Cardiac muscle cell (in vitro differentiated cells and primary cell): Measurements from ENCODE around the gene NTSR1. TPM values are rescaled to one million over a fixed set of nuclear protein-coding genes. Genes with fewer than 3 reads are reported as not detected.

Source experiments
- DNase-seq, 2 donors: peaks; one replicate each; pipeline versions ENCODE4 v3.0.0 to v3.0.0-alpha.2; 2010 to 2017; ENCODE audit warnings: low read depth in 1 of 2, low spot score in 1 of 2
- H3K27ac ChIP-seq: fragments of 200-600 bp; sonication (generic); 2 replicates; pipeline ENCODE4 v1.5.1; 2016
- H3K27me3 ChIP-seq: fragments of 200-600 bp; sonication (generic); 2 replicates; pipeline ENCODE4 v1.6.0; 2016; ENCODE audit warnings: control low read depth
- H3K36me3 ChIP-seq: fragments of 200-600 bp; sonication (generic); 2 replicates; pipeline ENCODE4 v1.5.1; 2016; ENCODE audit warnings: control low read depth
- H3K4me1 ChIP-seq: fragments of 200-600 bp; sonication (generic); 2 replicates; pipeline ENCODE4 v1.8.1; 2017; ENCODE audit warnings: low read depth, mild to moderate bottlenecking, mixed run types
- H3K4me3 ChIP-seq: fragments of 200-600 bp; sonication (generic); 2 replicates; pipeline ENCODE4 v1.5.1; 2016; ENCODE audit warnings: mild to moderate bottlenecking
- H3K9me3 ChIP-seq: fragments of 200-600 bp; sonication (generic); 2 replicates; pipeline ENCODE4 v1.5.1; 2017; ENCODE audit warnings: low read depth, mild to moderate bottlenecking, control low read depth
- polyA plus RNA-seq: library from polyadenylated mRNA; unstranded; fragments of >200 nt; fragmentation: Nextera tagmentation; extraction: Ambion mirVana; gene quantifications from 2 replicates; pipeline ENCODE4 v1.2.1, GENCODE V29; 2016
- total RNA-seq: library from RNA; depleted of rRNA; stranded (reverse); fragments of >200 nt; gene quantifications from 2 replicates; pipeline ENCODE4 v1.2.3, GENCODE V29; 2016
- TF ChIP-seq, protein P1 (sequence below): IDR thresholded peaks from 2 replicates; pipeline ENCODE4 v1.5.1; 2012; ENCODE audit warnings: low read depth, mild to moderate bottlenecking, low read length

The NTSR1 gene
- total and polyA plus RNA-seq, 2 experiments from 2014 or later: 0.03 TPM; not detected in 1

DNA sequence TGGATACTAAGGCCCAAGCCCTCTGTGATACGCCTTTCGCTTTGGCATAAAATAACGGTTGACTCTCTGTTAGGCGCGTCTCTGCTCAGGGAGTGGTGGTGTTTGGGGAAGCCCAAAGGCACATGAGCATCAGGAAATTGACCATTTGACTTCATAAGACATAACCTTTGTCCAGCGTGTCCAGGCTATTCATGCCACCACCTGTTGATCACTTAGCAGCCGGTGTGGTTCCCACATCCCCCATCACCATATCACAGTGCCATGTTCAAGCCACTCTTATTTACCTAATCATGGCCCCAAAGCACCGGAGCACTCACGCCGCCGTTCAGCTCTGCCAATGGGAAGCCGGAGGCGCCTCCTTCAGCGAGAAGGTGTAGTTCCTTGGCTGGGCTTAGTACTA lies 38.5 kb upstream of the NTSR1 start:
- H3K4me1 ChIP-seq: no peaks in the 10 kb centered on the region
- no peak for DNase-seq
- TF ChIP-seq, protein P1, sequence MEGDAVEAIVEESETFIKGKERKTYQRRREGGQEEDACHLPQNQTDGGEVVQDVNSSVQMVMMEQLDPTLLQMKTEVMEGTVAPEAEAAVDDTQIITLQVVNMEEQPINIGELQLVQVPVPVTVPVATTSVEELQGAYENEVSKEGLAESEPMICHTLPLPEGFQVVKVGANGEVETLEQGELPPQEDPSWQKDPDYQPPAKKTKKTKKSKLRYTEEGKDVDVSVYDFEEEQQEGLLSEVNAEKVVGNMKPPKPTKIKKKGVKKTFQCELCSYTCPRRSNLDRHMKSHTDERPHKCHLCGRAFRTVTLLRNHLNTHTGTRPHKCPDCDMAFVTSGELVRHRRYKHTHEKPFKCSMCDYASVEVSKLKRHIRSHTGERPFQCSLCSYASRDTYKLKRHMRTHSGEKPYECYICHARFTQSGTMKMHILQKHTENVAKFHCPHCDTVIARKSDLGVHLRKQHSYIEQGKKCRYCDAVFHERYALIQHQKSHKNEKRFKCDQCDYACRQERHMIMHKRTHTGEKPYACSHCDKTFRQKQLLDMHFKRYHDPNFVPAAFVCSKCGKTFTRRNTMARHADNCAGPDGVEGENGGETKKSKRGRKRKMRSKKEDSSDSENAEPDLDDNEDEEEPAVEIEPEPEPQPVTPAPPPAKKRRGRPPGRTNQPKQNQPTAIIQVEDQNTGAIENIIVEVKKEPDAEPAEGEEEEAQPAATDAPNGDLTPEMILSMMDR: no peak
- H3K27ac ChIP-seq: no peak overlapping the region
- no peaks in the 10 kb centered on the region for H3K36me3 ChIP-seq
- no peaks in the 10 kb centered on the region for H3K27me3 ChIP-seq
- H3K4me3 ChIP-seq: no peak overlapping the region
- H3K9me3 ChIP-seq: no peaks in the 10 kb centered on the region

DNA sequence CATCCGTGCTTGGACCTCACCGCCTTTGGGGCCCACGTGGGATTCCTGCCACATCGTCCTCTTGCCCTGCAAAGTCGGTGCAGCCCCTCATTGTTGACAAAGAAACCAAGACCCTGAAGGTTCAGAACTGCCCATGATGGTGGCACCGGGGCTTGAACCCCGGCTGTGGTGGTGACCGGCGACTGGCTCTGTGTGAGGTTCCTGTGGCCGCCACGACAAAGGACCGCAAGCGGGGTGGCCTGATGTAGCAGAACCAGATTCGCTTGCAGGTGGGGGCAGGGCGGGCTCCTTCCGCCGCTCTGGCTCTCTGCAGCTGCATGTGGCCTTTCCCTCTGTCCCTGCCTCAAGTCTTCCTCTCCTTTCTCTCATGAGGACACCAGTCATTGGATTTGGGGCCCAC lies 37.6 kb upstream of the NTSR1 start:
- H3K27ac ChIP-seq: no peak overlapping the region
- H3K4me3 ChIP-seq: no peak overlapping the region
- no peaks in the 10 kb centered on the region for H3K36me3 ChIP-seq
- no peaks in the 10 kb centered on the region for H3K27me3 ChIP-seq
- no peaks in the 10 kb centered on the region for H3K9me3 ChIP-seq
- H3K4me1 ChIP-seq: no peaks in the 10 kb centered on the region
- no peak for DNase-seq
- TF ChIP-seq, protein P1: no peak

DNA sequence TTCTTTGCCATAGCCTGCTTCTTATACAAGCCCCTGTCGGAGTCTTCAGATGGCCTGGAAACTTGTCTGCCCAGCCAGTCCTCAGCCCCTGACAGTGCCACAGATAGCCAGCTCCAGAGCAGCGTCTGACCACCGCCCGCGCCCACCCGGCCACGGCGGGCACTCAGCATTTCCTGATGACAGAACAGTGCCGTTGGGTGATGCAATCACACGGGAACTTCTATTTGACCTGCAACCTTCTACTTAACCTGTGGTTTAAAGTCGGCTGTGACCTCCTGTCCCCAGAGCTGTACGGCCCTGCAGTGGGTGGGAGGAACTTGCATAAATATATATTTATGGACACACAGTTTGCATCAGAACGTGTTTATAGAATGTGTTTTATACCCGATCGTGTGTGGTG lies 36.9 kb upstream of the NTSR1 start:
- no peaks in the 10 kb centered on the region for H3K4me1 ChIP-seq
- no peaks in the 10 kb centered on the region for H3K36me3 ChIP-seq
- H3K27ac ChIP-seq: no peak overlapping the region
- no peaks in the 10 kb centered on the region for H3K9me3 ChIP-seq
- no peak for DNase-seq
- H3K27me3 ChIP-seq: no peaks in the 10 kb centered on the region
- H3K4me3 ChIP-seq: no peak overlapping the region
- TF ChIP-seq, protein P1: no peak

DNA sequence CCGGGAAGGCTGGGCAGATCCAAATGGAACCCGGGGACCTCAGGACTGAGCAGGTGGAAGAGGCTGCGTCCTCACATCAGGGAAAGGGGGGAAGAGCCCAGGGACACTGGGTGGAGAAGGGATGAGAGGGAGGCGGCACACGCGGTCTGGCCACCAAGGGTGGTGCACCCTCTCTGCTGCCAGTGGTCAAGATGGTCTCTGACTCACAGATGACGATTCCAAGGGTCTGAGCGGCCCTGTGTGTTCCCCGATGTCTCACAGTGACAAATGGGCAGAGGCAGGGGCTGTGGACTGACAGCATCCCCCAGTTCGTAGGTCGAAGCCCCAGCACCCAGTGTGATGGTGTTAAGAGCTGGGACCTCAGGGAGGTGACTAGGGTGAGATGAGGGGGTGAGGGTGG lies 34.3 kb upstream of the NTSR1 start:
- no peaks in the 10 kb centered on the region for H3K4me1 ChIP-seq
- H3K27ac ChIP-seq: no peak overlapping the region
- no peaks in the 10 kb centered on the region for H3K9me3 ChIP-seq
- no peaks in the 10 kb centered on the region for H3K36me3 ChIP-seq
- no peak overlapping the region for H3K4me3 ChIP-seq
- TF ChIP-seq, protein P1: no peak
- no peak for DNase-seq
- no peaks in the 10 kb centered on the region for H3K27me3 ChIP-seq

DNA sequence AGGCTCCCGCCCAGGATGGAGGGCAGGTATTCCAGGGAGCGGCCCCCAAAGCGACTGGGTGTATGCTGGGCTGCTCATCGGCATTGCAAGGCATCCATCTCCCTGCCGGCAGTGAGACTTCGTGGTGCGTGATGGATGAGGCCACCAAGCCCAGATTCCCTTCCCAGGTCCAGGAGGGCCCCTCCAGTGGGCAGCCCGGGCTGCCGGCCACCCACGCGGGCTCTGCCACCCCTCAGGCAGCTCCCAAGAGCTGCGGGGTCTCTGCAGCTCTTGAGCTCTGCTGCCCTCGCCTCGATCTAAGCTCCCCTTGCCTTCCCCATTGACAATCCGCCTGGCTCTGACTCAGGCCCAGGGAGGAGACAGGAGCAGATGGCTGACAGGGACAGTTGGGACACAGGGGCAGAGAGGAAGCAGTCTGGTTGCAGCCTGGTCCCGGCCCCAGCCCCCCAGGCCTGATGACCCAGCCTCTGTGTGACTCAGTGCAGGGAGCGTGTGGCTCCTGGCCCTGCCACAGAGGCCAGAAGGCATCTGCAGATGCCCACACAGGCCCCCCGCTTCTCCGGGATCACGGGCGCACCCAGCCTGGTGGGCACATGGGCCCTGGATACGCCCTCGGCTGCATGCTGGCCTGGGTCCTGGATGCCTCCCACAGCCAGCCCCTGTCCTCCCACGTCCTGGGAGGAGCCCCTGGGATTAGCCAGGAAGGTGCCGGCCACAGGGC lies 33.3 kb upstream of the NTSR1 start:
- no peaks in the 10 kb centered on the region for H3K36me3 ChIP-seq
- H3K27me3 ChIP-seq: no peaks in the 10 kb centered on the region
- DNase-seq: peak in 1 of 2 donors; percentile 9
- no peak overlapping the region for H3K4me3 ChIP-seq
- H3K27ac ChIP-seq: no peak overlapping the region
- TF ChIP-seq, protein P1: no peak
- H3K9me3 ChIP-seq: no peaks in the 10 kb centered on the region
- no peaks in the 10 kb centered on the region for H3K4me1 ChIP-seq
